Kidney (tissue), 14 donors: Measurements from ENCODE around the gene MAP1LC3A. TPM values are rescaled to one million over a fixed set of nuclear protein-coding genes. Genes with fewer than 3 reads are reported as not detected.

Experiments
- DNase-seq, 5 donors: peaks; one replicate each; pipeline ENCODE4 v3.0.0-alpha.2; 2013 to 2020
- FAIRE-seq: peaks from 2 replicates; lab custom pipeline; 2012; peaks lifted over from hg19 to GRCh38; lab: Jason Lieb, UNC
- H3K27ac ChIP-seq, 2 donors: one replicate each; pipeline ENCODE4 v1.7.0; 2013; ENCODE audit warnings: low read depth in 2 of 2, low read length in 2 of 2, inconsistent platforms in 1 of 2
- H3K27me3 ChIP-seq: one replicate; pipeline ENCODE4 v1.7.1; 2013; ENCODE audit warnings: low read length, inconsistent platforms; ENCODE audit not compliant: control insufficient read depth, insufficient read depth
- H3K36me3 ChIP-seq, 3 donors: one replicate each; pipeline versions ENCODE4 v1.7.0 to v1.7.1; 2013; ENCODE audit warnings: low read length in 3 of 3, control low read depth in 1 of 3, inconsistent platforms in 1 of 3; ENCODE audit not compliant: insufficient read depth in 3 of 3, control insufficient read depth in 2 of 3
- H3K4me1 ChIP-seq, 3 donors: one replicate each; pipeline versions ENCODE4 v1.7.0 to v1.7.1; 2013; ENCODE audit warnings: low read length in 3 of 3, inconsistent platforms in 1 of 3, low read depth in 1 of 3; ENCODE audit not compliant: control insufficient read depth in 2 of 3, insufficient read depth in 2 of 3
- H3K4me3 ChIP-seq, 3 donors: one replicate each; pipeline versions ENCODE4 v1.7.0 to v1.8.1; 2013; ENCODE audit warnings: low read length in 3 of 3, control low read depth in 1 of 3, inconsistent platforms in 1 of 3
- H3K9ac ChIP-seq, 3 donors: one replicate each; pipeline versions ENCODE4 v1.7.0 to v1.7.1; 2013; ENCODE audit warnings: low read length in 3 of 3, control low read depth in 1 of 3, inconsistent platforms in 1 of 3
- H3K9me3 ChIP-seq, 3 donors: one replicate each; pipeline versions ENCODE4 v1.7.0 to v1.7.1; 2013; ENCODE audit warnings: low read length in 3 of 3, control low read depth in 1 of 3, inconsistent platforms in 1 of 3; ENCODE audit not compliant: control insufficient read depth in 2 of 3, insufficient read depth in 1 of 3
- intact Hi-C: fragments of 100-400 bp; cut with DNase I; formaldehyde crosslinking; loops from one replicate; pipeline ENCODE4 v1.11.1; 2022
- polyA plus RNA-seq: library from polyadenylated mRNA; stranded (reverse); fragments of 350-450 nt; fragmentation: Illumina TruSeq; extraction: RNeasy Lipid Tissue Mini Kit (QIAGEN cat#74804); gene quantifications from one replicate; pipeline ENCODE4 v1.2.3, GENCODE V29; 2014; ENCODE audit warnings: low read depth, low replicate concordance; ENCODE audit not compliant: insufficient read depth
- total RNA-seq: library from RNA; stranded (reverse); fragmentation: NEBNext Ultra II Directional; extraction: Animal tissue kit (Norgen Biotek cat#: 25700); gene quantifications from one replicate; pipeline ENCODE4 v1.2.1, GENCODE V29; 2021
- TF ChIP-seq, protein P1 (sequence below): IDR thresholded peaks from 3 replicates; pipeline ENCODE4 v1.5.1; 2012; ENCODE audit warnings: mild to moderate bottlenecking, moderate library complexity, borderline replicate concordance; ENCODE audit not compliant: insufficient read depth; ENCODE audit errors: extremely low read depth
- donor health status: control.
- donor health status: control.
- donor health status: control.
- donor health status: control.
- donor health status: control.
- donor health status: DM: yes; HTN: yes; CAD: no.
- donor health status: Normal renal cell carcinoma (clear cell type).

MAP1LC3A gene
- total and polyA plus RNA-seq, 2 donors from 2014 or later = 42.5 to 153 TPM

GRCh38 chr20:34577061-34577460, 18.5 kb downstream of the MAP1LC3A start:
- no peak overlapping the region for H3K27ac ChIP-seq
- H3K36me3 ChIP-seq = peaks cover 0 to 5% (median 2%) of the 10 kb centered on the region in 3 donors
- H3K4me1 ChIP-seq = peaks cover 0 to 3% (median 0%) of the 10 kb centered on the region in 3 donors
- TF ChIP-seq, protein P1, sequence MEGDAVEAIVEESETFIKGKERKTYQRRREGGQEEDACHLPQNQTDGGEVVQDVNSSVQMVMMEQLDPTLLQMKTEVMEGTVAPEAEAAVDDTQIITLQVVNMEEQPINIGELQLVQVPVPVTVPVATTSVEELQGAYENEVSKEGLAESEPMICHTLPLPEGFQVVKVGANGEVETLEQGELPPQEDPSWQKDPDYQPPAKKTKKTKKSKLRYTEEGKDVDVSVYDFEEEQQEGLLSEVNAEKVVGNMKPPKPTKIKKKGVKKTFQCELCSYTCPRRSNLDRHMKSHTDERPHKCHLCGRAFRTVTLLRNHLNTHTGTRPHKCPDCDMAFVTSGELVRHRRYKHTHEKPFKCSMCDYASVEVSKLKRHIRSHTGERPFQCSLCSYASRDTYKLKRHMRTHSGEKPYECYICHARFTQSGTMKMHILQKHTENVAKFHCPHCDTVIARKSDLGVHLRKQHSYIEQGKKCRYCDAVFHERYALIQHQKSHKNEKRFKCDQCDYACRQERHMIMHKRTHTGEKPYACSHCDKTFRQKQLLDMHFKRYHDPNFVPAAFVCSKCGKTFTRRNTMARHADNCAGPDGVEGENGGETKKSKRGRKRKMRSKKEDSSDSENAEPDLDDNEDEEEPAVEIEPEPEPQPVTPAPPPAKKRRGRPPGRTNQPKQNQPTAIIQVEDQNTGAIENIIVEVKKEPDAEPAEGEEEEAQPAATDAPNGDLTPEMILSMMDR = no peak
- intact Hi-C loops = no loop called here
- DNase-seq = no peak
- H3K4me3 ChIP-seq = no peak overlapping the region
- H3K27me3 ChIP-seq = no peaks in the 10 kb centered on the region
- no peak overlapping the region for H3K9ac ChIP-seq
- H3K9me3 ChIP-seq = no peaks in the 10 kb centered on the region
- no peak for FAIRE-seq

DNA sequence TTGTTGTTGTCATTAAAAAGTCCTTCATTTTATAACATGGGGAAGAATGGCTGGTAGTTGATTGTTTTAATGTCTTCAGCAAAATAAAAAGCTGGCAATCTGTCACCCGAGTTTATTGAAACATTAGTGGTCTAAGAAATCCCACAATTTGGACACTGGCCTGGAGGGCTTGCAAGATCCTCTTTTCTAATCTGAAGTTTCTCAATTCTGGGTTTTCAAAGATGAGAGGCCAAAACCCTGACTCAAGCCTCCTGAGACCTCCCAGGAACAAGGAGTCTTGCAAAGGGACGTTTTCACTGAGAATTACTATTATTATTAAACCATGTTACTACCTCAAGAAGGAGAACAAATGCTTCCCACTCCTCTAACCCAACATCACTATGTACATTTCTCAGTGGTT, 19.5 kb downstream of the MAP1LC3A start:
- Histone ChIP-seq H3K4me1 (peaks cover 0 to 3% (median 0%) of the 10 kb centered on the region in 3 donors), H3K9me3 (no peaks in the 10 kb centered on the region), H3K4me3 (no peak overlapping the region), H3K27ac (no peak overlapping the region), H3K27me3 (no peaks in the 10 kb centered on the region), H3K36me3 (peaks cover 0 to 5% (median 2%) of the 10 kb centered on the region in 3 donors), H3K9ac (no peak overlapping the region)
- DNase-seq = no peak
- intact Hi-C loops = no loop called here
- FAIRE-seq = no peak
- TF ChIP-seq, protein P1 = no peak

GRCh38 chr20:34578521-34578920, 20.0 kb downstream of the MAP1LC3A start:
- FAIRE-seq = no peak
- intact Hi-C loops = no loop called here
- no peaks in the 10 kb centered on the region for H3K9me3 ChIP-seq
- no peaks in the 10 kb centered on the region for H3K27me3 ChIP-seq
- no peak overlapping the region for H3K27ac ChIP-seq
- DNase-seq = peak in 1 of 5 donors; percentile 42
- no peak overlapping the region for H3K9ac ChIP-seq
- TF ChIP-seq, protein P1 = no peak
- peaks cover 0 to 3% (median 0%) of the 10 kb centered on the region in 3 donors for H3K4me1 ChIP-seq
- no peak overlapping the region for H3K4me3 ChIP-seq
- H3K36me3 ChIP-seq = peaks cover 0 to 5% (median 2%) of the 10 kb centered on the region in 3 donors
